NCI-H524 treated with DMSO at 0.1 percent for 48 hours (cell line): ENCODE results near the gene STPG1.
A peak's percentile ranks its signal among the peaks of the same experiment; 100 is the strongest.

ENCODE experiments used
- DNase-seq: peaks from one replicate; lab custom pipeline; 2025; lab: John Stamatoyannopoulos, UW

STPG1 gene

DNA sequence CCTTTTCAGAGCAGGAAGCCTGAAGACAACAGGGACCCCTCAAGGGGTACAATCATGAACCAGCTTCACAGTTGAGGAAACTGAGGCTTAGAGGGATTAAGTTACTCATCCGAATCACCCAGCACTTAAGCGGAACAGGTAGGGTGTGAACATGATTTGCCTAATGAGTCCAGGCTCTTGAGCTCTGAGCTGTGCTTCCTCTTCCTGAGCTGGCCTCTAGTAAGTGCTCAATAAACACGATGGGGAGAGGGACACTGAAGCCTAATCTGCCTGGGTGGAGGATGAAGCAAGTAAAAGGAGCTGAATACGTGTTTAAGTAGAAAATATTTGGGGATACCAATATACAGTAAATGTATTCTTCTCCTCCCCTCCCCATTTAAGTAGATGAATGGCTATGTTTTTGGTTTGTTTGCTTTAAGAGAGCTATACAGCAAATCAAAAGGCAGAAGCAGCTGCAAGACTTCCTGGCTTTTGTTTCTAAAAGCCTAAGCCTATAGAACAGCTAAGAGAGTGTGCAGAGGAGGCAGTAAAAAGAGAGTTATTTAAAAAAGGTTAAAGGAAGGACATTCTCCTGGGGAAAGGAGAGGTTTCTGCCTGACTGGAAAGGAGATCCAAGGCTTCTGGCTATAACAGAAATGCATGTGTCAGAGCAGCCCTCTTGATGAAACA is 20.5 kb downstream of the STPG1 start:
- no peak for DNase-seq

DNA sequence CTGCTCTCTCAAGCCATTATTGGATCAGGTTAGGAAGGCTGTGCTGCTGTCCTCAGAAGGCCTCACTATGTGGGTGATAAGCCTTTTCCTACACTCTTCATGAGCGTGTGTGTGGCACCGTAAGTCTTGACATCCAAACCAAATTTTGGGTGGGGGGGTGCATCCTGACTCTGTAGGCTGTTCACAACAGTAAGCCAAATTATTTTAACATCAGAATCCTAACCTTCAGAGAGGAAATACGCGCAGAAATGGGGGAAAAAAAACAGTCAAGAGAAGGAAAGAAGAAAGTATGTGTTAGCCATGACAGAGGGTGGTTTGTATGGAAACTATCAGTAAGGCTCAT is 21.0 kb downstream of the STPG1 start:
- no peak for DNase-seq

DNA sequence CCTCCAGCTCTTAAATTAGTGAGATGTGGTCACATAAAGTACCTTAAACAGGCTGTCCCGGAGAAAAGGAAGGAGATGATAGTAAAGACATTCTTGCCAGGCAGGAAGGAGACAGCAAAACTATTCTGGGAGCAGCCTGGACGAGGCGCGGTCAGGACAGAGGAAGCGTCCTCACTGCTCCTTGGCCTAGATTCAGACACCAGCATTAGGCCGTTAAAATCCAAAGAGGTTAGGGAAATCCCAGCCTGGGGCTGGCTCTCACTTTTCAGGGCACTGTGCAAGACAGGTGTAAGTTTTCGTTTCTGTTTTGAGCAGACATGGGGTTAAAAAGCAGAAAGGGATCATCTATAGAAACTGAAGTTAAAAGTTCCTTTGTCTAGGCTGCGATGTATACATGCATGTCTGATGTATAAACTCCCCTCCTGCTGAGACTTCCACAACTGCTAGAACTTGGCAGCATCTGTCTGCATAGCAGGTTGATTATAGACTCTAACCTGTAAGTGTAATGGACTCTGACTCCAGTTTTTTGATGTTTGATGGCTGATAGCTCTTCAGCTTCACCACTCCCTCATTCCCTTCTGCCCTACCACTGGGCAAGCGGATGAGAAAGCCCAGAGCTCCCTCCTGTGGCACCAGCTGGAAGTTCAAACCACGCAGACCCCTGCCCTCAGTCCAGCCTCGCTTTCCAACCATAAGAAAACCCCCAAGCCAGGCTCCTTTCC is 21.5 kb downstream of the STPG1 start:
- DNase-seq: no peak

DNA sequence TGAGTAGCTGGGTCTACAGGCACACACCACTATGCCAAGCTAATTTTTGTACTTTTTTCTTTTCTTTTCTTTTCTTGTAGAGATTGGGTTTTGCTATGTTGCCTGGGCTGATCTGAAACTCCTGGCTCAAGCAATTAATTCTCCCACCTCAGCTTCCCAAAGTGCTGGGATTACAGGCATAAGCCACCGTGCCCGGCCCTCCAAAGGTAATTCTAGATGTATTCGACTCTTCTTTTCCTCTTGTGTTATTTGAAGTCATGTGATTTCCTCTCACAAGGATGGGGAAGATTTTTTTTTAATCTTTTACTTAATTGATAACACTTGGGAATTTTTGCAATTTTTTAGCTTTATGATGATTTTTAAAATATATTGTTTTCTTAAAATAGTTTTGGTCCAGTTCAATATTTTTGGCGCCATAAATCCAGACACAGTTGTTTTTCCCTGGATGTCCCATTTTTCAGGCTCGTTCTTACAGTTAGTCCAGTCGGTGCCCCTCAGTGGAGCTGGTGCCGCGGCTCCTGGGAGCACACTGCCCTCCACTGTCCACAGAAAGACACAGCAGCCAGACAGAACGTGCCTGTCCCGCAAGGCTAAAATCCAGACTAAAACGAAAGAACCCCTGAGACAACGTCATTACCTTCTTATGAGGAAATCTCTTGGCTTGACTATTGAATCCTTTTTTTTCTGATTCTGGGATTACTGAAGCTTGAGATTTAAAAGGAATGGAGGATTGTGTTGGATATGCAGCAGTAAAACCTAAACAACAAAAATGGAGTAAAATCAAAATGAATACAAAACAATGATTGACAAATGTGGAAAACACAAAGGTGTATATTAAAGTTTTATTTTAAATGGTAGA is 22.4 kb downstream of the STPG1 start:
- DNase-seq: no peak

DNA sequence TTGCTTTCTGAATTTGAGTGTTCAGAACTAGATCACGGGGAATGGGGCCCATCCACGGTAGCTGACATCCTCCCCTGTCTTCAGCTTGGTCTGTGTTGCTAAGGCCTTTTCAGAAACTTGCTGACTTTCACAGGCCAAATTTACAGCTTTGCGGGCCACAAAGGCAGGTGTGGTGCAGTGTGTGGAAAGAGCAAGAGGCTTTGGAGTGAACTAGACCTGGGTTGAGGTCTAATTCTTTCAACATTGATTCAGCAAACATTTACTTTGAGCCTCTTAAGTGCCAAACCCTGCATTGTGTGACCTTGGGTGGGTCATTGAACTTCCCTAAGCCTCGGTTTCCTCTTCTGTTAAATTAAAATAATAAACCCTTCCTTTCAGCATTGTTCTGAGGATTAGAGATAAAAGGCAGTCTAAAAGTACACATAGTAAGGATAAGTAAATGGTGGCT is 24.3 kb downstream of the STPG1 start:
- DNase-seq: no peak

DNA sequence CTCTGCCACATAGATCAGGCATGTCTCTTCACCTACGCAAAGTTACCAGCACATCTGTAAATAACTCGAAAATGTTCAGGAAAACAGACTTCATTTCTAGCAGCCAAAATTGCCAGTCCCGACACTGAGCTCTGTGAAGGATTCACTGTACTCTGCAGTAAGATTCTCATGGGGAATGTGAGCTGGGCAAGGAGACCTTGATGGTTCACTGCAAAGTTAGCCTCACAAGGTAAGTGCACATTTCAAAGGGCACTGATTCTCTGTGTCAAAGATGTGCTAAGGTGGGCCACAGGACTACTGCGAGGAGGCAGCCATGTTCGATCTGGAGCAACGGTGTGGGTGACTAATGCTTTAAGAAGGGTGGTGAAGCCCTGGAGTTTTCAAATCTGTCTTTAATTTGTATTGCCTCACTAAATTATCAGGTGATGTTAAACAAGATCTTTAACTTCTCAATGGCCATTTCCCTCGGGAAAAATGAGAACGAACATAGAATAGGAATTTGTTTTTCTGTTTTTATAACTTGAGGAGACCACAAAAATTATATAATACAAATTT is 25.2 kb downstream of the STPG1 start:
- DNase-seq: no peak

DNA sequence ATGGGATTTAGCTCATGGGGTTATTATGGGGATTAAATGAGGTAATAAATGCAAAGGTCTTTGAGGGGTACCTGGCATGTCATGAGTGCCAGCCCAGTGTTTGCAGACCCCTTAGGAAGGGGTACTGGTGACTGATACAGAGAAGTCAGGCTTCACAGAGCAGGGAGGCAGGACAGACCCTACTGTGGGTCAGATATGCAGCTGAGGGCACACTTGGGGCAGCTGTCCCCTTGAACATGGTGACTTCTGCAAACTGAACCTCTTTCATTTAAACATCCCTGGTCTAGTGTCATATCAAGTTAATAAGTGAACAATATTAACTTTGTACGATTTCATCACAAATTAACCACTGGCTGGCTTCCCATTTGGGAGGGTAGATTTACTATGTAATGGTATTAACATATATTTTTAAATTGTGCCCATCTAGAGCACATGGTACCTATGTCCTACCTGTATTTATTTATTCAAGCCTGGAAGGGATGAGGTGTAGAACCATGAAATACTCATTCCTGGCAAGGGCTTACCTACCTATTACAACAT is 25.9 kb downstream of the STPG1 start:
- no peak for DNase-seq

DNA sequence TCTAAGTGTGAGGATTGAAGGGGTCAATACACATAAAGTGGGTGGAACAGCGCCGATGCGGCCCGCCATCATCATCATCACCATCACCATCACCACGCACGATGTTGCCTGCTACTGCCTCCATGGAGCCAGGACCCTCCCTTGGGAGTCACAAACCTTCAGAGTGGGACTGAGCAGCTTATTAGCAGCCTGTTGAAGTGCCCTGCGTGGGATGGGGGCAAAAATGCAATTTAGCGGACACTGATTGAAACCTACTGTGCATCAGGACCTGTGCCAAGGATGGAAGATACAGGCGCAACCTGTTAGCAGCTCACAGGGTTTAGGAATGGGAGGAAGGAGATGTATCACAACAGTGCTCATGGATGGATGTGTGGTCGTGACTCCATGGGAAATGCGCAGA is 26.7 kb downstream of the STPG1 start:
- no peak for DNase-seq

DNA sequence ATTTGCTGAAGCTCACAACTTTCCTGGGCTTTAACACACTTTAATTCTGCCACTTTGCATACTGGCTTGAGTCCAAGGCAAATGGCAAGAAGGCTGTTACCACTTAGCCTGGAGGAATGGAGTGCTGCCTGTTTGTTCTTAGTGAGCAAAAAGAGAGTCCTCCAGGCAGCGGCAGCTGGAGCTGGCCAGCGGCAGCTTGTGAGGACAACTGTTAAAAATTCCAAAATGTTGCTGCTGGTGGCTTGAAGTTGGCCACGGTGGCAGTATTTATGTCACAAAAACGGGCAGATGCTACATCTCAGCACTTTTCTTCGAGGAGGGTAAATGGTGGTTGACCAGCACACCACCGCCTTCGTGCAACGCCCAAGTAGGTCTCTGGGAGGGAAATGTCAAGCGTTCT is 27.3 kb downstream of the STPG1 start:
- DNase-seq: peak; percentile 77

DNA sequence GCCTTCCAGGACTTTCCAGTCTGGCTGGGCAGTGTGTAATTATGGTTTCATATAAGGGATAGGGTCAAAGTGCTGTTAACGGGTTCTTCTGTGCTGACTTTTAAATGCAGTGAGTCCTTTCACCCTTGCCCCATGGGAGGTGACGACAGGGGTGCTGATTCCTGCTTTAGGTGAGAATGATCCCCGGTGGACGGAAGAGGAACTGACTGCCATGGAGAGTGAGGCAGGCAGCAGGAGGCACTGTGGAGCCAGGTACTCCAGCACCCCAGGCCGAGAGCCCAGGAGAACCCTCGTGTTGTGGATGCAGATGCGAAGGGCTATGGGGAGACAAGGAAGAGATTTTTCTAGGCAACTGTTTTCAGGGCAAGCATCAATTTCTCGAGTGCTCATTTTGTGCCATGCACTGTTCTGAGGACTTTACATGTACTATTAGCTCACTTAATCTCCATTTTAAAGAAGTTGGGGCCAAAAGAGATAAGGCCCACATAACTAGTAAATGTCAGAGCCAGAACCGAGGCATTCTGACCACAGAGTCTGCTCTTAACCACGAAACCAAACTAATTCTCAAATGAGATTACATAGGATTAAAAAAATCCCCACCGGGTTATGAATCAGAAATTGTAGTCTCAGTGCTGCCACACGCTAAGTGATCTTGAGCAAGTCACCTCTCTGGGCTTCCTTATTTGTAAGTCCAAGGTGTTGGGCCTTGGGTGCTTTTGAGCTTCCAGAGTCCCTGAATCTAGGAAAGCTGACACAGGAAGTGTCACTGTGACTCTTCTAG is 28.2 kb downstream of the STPG1 start:
- no peak for DNase-seq

DNA sequence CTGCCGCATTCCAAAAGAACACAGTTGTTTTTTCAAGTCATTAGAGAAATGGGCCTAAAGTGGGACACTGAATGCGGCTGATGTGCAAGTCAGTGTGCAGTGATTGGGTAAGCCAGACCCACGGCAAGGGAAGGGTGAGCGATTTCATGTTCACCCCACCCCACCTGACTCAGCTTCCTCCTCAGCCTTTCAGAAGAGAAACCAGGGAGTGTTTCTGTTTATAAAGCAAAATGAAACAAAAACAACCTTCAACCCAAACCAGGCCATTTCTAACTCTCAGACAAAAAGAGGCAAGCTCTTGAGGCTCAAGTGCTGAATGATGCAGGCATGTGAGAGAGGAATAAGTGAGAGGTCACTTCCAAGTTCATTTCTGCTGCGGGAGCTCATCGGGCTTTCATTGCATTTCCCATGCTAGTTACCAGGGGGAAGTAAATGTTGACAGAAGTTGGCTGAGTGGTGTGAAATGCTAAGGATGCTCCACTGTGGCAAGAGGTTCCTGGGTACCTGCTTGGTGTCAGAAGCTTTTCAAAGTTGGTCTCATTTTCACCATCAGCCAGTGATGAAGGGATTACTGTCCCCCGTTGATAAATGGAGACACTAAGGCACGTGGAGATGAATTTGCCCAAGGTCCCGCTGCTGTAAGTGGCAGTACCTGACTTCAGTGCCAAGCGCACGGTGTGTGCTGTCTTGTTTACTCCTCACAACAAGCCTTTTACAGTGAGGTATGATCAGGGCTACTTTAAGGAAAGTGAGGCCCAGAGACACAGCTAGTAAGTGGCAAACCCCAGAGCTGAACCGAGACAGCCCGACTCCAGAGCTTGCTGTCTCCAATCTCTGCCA is 29.1 kb downstream of the STPG1 start:
- no peak for DNase-seq

DNA sequence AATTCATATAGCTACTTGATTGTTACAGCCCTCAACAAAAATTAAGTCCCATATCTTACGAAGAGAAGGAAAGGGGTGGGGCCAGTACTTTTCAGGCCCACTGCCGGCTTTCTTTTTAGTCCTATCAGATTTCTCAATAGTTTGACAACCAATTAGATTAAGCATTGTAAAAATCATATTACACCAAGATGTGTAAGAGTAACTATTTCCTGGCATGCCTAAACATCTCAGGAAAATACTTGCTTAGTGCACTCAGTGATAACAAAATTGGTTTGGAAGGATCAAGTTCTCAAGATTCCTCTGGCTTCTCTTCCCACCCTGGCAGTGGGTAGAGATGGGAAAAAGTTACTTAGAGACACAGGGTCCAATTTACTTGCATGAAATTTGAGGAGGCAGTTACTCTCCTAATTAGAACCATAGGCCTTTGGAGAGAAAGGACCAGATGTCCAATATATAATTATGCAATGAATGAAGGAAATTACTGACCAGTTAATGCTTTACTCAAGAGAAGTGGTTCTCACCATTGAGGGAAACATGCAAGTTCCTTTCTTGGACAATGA is 30.1 kb downstream of the STPG1 start:
- peak; percentile 56 for DNase-seq

DNA sequence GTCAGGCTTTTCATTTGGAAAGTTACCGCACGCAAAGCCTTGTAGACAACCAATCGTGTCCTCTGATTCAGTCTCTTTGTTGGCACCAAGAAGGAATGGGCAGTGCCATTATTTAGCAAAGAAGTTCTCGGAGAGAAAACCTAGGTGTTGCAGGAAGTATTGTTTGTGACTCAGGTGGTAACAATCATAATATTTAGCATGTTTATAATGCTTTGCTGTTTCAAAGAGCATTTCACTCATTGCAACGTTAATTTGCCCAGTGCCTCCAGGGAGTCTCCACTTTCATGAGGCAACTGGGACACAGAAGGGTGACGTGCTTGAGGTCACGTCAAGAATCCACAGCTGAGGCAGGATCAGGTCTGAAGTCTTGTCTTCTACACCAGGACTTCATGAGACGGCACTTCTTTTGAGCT is 31.4 kb downstream of the STPG1 start:
- no peak for DNase-seq

DNA sequence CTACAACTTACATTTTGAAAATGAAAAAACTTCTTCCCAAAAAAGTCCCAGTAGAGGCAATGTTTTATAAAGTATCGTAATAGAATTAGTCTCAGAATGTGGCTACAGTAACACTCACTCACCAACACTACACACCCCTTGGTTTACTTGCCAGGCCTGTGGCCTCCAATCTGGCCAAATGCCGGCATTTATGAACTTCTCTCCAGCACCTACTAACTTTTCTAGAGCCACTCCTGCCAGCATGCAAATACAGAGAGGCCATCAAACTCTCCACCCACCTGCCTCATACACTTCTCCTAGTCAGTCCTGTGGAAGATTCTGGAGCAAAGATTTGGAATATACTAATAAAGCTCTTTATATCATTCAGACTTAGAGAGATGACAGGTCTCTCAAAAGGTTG is 32.3 kb downstream of the STPG1 start:
- no peak for DNase-seq

DNA sequence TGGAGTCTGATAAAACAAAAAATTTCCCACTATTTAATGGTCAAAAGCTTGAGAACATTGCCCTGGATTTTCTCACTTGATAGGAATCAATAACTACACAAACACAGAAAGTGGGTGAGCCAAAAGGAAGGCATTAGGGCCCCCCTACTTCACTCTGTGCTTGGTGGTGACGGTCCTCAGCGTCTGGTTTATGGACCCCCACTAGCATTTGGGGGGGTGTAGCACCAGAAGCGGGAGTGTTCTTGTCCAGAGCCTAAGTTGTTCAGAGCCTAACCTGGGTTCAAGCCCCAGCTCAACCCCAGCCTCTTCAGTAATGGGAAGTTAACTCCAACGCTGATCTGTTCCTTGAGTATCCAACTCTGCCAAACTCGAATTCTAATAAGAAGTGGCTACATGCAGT is 33.1 kb downstream of the STPG1 start:
- DNase-seq: no peak

DNA sequence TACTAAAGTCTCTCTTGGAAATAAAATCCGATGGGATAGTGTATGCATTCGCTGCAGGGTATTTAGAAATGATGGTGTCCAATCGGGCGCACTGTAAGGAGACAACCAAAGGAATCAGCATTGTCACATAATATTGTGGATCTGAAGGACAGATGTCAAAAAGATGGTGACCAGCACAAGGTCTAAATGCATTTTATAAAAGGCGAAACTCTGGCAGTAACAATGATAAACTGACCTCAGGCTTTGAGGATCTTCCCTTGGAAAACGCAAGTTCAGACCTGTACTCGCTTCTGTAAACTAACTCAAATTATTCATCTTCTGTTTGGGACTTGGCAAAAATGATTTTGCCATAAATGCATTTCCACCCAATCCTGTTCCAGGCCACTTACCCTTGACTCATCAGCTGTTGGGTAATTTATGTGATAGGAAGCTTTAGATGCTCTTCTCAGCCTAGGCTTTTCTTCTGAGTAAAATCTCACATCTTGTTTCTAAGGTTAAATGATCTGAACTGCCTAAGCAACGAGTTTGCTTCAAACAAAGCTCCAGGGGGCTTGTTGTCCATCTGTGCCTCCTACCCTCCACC is 33.8 kb downstream of the STPG1 start:
- DNase-seq: no peak

DNA sequence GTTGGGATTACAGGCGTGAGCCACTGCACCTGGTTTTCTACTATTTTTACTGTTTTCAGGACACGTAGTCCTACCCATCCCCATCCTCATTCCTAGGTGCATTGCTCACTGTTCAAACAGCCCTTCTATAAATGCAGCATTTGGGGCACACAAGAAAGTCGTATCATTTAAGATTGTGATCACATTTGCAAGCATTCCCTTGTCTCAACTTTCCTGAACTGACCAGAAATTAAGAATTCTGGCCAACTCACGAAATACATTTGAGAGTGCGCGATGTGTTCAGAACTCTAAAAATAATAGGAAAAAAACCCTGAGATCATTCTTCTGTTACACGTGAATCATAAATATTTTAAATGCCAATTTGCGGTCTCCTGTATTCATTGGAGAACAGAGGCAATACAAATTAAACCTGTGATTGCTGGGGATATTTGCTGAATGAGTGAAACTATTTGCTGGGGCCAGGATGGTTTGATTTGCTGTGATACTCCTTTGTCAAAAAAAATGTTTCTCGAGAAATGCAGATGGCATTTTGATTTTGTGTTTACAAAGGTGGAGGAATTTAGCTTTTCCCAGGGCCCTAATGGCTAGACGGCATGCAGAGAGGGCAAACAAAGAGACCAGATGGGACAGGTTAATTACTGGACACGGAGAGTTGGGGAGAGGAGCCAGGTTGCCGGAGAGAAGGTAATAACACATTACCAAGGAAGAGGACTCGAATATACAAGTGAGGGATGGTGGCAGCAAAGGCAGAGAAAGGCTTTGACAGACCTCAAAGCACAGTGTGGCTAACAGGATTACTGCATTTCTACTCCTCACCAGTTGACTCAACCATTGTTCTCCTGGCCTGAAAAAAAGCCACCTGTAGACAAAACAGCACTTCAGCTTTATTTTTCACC is 38.4 kb downstream of the STPG1 start:
- DNase-seq: peak; percentile 31

DNA sequence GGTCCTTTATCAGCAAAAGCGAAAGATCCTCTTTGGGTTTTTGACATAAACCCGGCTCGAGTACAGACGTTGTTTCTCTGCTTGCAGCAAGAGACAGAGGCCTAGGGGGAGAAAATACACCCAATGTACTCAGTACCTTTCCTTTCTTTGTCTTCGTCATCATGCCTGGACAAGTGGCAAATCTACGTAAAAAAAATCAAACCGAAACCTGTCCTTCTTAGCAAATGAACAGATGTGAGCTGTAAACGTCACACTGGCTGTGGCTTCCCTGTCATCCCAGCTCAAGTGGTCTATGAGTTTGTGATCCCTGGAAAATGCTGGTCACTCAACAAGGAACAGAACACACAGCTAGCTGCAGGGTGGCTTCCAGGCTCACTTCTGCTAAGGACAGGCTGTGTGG is 39.9 kb downstream of the STPG1 start:
- no peak for DNase-seq

DNA sequence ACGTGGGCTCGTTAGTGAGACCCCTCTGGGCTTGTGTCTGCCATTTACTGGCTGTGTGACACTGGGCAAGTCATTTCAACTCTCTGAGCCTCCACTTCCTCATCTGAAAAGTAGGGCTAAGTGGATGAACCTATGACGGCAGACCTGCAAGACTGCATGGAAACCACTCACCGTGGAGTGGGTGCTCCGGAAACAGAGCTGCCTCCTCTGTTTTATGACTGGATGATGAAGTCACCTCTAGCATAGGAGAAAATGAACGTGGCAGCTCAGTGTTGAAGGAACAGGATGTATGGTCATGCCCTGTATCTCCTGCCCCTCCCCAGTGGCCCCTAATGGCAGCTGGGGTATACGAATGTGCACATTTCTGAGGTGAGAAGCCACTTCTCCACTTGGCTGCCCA is 40.5 kb downstream of the STPG1 start:
- DNase-seq: no peak
